HL-60 (cell line): ENCODE measurements around the gene HBD.

Source experiments
- CTCF ChIP-seq: IDR thresholded peaks from one replicate; pipeline ENCODE4 v1.5.1; 2011; ENCODE audit warnings: low read length, control low read depth, inconsistent platforms; ENCODE audit not compliant: insufficient read depth
- GABPA ChIP-seq: IDR thresholded peaks from 2 replicates; pipeline ENCODE4 v1.6.1; 2012; ENCODE audit warnings: low read depth
- POLR2AphosphoS5 ChIP-seq: IDR thresholded peaks from 2 replicates; pipeline ENCODE4 v1.6.1; 2012; ENCODE audit warnings: low read depth
- REST ChIP-seq: IDR thresholded peaks from 2 replicates; pipeline ENCODE4 v1.6.1; 2012; ENCODE audit warnings: low read depth; ENCODE audit not compliant: insufficient replicate concordance

GRCh38 chr11:5230266-5230665 is 4.0 kb downstream of the HBD start:
- TF ChIP-seq CTCF (no peak), GABPA (no peak), REST (no peak), POLR2AphosphoS5 (no peak)
